GM18526 (cell line): ENCODE measurements around the gene ZNF273.

ENCODE experiments used
- POLR2A ChIP-seq: IDR thresholded peaks from 3 replicates; pipeline ENCODE4 v1.6.1; 2011; ENCODE audit not compliant: insufficient read length; ENCODE audit errors: extremely low read depth

ZNF273 gene

GRCh38 chr7:64874562-64875250 is 28.4 kb upstream of the ZNF273 start:
- no peak for TF ChIP-seq POLR2A

- no peak for TF ChIP-seq POLR2A
Measured at GRCh38 chr7:64875258-64875657, 27.8 kb upstream of the ZNF273 start.

- TF ChIP-seq POLR2A, result no peak
Measured at GRCh38 chr7:64875658-64876406, 27.2 kb upstream of the ZNF273 start.

- no peak for TF ChIP-seq POLR2A
Measured at GRCh38 chr7:64876792-64877713, 26.0 kb upstream of the ZNF273 start.

- TF ChIP-seq POLR2A, result no peak
Measured at GRCh38 chr7:64877714-64878610, 25.1 kb upstream of the ZNF273 start.

- TF ChIP-seq POLR2A, result no peak
Measured at GRCh38 chr7:64878684-64879083, 24.4 kb upstream of the ZNF273 start.

GRCh38 chr7:64879086-64879730 is 23.9 kb upstream of the ZNF273 start:
- no peak for TF ChIP-seq POLR2A

GRCh38 chr7:64879800-64880199 is 23.3 kb upstream of the ZNF273 start:
- TF ChIP-seq POLR2A, result no peak

- TF ChIP-seq POLR2A, result no peak
Measured at GRCh38 chr7:64880322-64881297, 22.5 kb upstream of the ZNF273 start.

GRCh38 chr7:64881461-64882287 is 21.4 kb upstream of the ZNF273 start:
- TF ChIP-seq POLR2A, result no peak

GRCh38 chr7:64882341-64883112 is 20.5 kb upstream of the ZNF273 start:
- no peak for TF ChIP-seq POLR2A
